NCI-H128 (cell line): ENCODE results near the gene TUBA4A.
"Not testable (repeated sequence)": the region's sequence is repeated elsewhere in the genome, so short reads cannot be mapped to it uniquely, and the experiment has no call there.

Experiments
- DNase-seq: peaks from one replicate; lab custom pipeline; 2025; ENCODE audit not compliant: unreplicated experiment; lab: John Stamatoyannopoulos, UW

Gene TUBA4A

GRCh38 chr2:219287116-219287440 is 33.4 kb upstream of the TUBA4A start:
- not testable (repeated sequence) for DNase-seq

GRCh38 chr2:219286436-219287115 is 32.9 kb upstream of the TUBA4A start:
- DNase-seq = no peak

- no peak for DNase-seq
Measured at GRCh38 chr2:219285894-219286425, 32.2 kb upstream of the TUBA4A start.

GRCh38 chr2:219285373-219285735 is 31.6 kb upstream of the TUBA4A start:
- DNase-seq = no peak

GRCh38 chr2:219284501-219285372 is 31.0 kb upstream of the TUBA4A start:
- no peak for DNase-seq

- no peak for DNase-seq
Measured at GRCh38 chr2:219282943-219283581, 29.3 kb upstream of the TUBA4A start.

GRCh38 chr2:219282375-219282774 is 28.7 kb upstream of the TUBA4A start:
- DNase-seq = no peak

GRCh38 chr2:219281588-219281987 is 27.9 kb upstream of the TUBA4A start:
- no peak for DNase-seq

GRCh38 chr2:219280651-219281050 is 26.9 kb upstream of the TUBA4A start:
- no peak for DNase-seq

GRCh38 chr2:219279916-219280516 is 26.3 kb upstream of the TUBA4A start:
- no peak for DNase-seq

- peak; percentile 77 for DNase-seq
Measured at GRCh38 chr2:219279151-219279915, 25.6 kb upstream of the TUBA4A start, which contains the start of gene DNAJB2. TSS of gene DNAJB2 (plus strand) at chr2:219279366. CDS start at chr2:219279834, 468 bp downstream.

- DNase-seq = no peak
Measured at GRCh38 chr2:219278655-219279150, 25.0 kb upstream of the TUBA4A start.

- DNase-seq = no peak
Measured at GRCh38 chr2:219277703-219278654, 24.3 kb upstream of the TUBA4A start.

GRCh38 chr2:219274361-219274921 is 20.7 kb upstream of the TUBA4A start:
- no peak for DNase-seq

- DNase-seq = no peak
Measured at GRCh38 chr2:219273937-219274336, 20.2 kb upstream of the TUBA4A start.

- no peak for DNase-seq
Measured at GRCh38 chr2:219272995-219273394, 19.3 kb upstream of the TUBA4A start.

GRCh38 chr2:219272356-219272755 is 18.6 kb upstream of the TUBA4A start:
- DNase-seq = no peak

- no peak for DNase-seq
Measured at GRCh38 chr2:219271021-219271420, 17.3 kb upstream of the TUBA4A start.

- no peak for DNase-seq
Measured at GRCh38 chr2:219270055-219270372, 16.3 kb upstream of the TUBA4A start.
